GM21360 (cell line): Measurements from ENCODE around the gene MYO15B.

Experiments
- ATAC-seq: cut with Tn5 transposase; IDR thresholded peaks from one replicate; pipeline ENCODE4 v1.9.1; 2021; ENCODE audit warnings: mild to moderate bottlenecking, moderate library complexity; ENCODE audit not compliant: unreplicated experiment

The MYO15B gene

DNA sequence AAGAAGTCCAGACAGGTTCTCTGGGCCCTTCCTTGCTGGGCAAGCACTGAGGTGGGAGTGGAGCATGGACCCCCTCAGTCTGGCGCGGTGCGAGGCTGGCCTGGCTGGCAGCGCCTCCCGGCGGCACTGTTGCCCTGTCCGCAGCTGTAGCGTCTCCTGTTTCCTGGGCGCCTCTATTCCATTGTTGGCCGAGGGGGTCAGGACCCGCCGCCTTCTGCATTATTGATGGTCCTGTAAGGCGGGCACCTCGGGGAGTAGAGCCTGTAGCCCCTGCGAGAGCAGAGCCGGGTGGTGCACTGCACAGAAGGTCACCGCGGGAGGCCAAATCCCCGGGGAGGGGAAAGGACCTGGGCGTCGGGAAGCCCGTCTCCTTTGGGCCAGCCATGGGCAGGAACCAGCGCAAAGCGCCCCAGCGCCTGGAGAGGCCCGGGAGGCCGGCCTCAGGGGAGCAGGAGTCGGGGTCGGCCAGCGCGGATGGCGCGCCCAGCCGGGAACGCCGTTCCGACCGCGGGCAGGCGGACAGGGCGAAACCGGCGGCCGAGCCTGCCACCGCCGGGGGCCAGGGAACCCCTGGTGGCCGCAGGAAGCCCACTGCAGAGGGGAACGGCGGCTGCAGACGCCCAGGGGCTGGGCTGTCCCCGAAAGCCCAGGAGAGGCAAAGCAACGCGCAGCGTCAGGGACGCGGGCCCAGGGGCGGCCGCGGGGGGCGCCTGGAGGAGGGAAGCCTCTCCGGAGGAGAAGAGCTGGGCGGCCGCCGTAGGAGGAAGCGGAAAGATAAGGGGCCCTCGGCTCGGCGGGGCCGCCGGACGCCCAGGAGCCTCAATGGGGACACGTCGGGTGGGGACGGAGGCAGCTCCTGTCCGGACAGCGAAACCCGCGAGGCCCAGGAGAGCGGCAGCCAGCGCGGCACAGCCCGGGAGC lies at the start of gene MYO15B:
MYO15B (plus strand) TSS at position 126 of the 921 bp plus-strand sequence; CDS start at position 384, 258 bp downstream.
- no peak for ATAC-seq

DNA sequence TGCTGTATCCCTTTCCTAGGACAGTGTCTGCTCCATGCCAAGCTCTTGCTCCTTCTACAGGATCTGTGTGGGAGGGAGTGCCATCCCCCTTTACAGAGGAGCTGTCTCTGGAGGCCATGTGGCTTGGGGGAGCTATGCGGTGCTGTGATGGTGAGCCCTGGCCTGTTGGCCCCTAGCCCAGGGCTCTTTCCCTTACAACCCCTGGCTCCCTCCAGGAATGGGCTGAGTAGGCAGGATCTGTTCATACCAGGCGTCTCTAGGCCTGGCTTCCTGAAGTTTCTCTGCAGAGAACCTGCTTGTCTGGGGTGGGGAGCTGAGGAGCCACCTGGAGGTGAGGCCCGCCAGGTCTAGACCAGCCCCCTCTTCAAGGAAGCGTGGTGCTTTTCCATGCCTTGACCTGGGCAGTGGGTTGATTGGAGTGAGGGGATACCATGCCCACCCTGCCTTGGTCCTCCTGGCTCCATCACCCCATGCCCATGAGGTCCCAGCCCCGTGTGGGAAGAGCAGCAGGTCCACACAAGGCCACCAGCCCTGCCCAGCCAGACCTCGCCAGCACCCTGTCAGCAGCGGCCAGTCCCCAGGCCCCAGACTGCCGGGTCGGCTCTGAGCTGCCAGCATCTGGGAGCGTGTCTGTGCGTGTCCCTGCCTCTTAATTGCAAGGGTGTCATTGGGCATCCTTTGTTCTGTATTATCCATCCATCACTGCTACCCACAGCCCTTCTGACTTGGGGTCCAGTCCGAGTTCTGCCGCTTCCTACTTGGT lies 47.5 kb upstream of the MYO15B start:
- ATAC-seq, result no peak

DNA sequence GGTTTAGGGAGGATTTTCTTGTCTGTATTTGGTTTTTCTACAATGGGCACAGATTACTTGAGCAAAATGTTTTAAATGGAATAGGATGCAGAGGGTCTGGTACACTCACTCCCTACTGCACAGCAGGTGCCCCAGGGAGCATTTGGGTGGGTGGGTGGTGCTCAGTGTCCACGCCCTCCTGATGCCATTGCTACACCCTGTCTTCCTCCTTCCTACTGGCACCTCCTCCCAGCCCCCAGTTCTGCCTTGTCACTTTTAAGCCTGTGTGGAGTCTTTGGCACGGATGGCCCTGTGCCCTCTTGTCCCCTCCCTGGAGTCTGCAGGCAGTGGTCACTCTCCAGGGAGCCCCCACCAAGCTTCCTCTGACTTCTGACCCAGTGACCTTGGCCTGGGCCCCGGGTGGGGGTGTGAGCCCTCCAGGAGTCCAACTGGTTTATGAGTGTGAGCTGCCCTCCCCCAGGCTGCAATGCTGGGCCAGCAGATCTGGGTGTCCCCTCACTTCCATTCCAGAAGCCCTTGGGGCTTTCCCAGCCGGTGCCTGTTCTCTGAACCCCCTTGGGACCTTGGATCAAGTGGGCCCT lies 46.6 kb upstream of the MYO15B start:
- no peak for ATAC-seq

GRCh38 chr17:75542229-75542628 lies 45.4 kb upstream of the MYO15B start:
- ATAC-seq, result no peak

GRCh38 chr17:75542728-75543336 lies 44.8 kb upstream of the MYO15B start:
- ATAC-seq, result no peak

DNA sequence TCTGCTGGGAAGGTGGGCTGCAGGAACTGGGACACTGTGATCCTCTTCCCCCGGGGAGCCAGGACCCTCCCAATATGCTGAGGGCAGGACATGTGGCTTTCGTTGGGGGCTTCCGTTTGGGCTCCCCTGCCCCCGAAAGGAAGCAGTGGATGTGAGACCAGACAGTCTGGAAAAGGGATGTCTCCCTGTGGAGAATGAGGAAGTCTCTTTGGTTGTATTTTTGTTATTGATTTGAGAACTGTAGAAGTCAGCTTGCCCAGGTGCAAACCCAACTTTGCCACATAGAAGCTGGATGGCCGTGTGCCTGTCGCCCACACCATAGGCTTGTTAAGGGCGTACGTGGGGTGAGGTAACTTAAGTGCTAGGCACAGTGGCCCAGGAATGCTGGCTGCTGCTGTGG lies 43.4 kb upstream of the MYO15B start:
- ATAC-seq, result no peak

DNA sequence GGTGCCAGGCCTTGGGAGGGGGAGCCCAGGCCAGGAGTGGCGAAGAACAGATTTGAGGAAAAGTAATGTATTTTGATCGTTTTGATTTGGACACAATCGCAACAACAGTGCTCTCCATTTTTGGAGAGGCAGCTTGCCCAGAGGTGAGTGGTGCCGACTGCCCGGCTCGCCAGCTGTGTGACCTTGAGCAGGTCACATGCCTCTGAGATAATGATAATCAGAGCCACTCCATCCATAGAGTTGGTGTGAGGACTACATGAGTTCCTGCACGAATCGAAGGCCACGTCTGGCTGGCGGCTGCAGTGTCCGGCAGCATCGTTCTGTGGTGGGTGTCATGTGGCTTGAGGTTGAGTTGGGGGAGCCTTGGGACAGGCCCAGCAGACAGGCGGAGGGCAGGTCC lies 41.4 kb upstream of the MYO15B start:
- ATAC-seq, result no peak

DNA sequence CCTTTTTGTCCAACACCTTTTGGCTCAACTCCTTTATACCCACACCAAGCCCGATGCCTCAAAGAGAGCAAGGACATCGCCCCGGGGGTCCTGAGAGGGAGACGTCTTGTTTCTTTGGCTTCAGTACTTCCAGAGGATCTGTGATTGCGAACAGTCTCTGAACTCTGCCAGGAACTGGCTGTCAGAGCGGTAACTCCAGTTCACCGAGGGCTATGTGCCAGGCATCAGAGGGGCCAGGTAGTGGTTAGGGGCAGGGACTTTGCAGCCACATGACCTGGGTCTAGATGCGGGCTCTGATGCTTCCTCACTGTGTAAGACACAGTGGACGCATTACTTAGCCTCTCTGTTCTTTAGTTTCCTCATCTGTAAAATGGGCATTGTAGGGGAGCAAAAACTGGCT lies 40.5 kb upstream of the MYO15B start:
- no peak for ATAC-seq

DNA sequence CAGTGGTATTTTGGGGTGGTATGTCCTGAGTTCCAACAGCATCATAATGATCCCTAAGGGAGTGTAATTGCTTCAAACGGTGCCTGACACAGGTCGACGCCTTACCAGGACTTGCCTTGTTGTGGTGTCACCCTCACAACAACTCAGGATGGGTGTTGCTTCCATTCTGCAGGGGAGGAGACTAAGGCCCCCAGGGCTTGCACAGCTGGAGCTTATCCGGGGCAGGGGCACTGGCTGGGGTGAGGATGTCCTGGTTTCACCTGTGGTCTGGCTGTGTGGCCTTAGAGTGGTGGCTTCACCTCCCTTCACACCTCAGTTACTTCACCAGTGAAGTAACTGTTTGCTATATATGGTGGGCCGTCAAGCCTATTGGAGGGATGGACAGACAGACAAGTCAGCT lies 38.8 kb upstream of the MYO15B start:
- ATAC-seq, result no peak

DNA sequence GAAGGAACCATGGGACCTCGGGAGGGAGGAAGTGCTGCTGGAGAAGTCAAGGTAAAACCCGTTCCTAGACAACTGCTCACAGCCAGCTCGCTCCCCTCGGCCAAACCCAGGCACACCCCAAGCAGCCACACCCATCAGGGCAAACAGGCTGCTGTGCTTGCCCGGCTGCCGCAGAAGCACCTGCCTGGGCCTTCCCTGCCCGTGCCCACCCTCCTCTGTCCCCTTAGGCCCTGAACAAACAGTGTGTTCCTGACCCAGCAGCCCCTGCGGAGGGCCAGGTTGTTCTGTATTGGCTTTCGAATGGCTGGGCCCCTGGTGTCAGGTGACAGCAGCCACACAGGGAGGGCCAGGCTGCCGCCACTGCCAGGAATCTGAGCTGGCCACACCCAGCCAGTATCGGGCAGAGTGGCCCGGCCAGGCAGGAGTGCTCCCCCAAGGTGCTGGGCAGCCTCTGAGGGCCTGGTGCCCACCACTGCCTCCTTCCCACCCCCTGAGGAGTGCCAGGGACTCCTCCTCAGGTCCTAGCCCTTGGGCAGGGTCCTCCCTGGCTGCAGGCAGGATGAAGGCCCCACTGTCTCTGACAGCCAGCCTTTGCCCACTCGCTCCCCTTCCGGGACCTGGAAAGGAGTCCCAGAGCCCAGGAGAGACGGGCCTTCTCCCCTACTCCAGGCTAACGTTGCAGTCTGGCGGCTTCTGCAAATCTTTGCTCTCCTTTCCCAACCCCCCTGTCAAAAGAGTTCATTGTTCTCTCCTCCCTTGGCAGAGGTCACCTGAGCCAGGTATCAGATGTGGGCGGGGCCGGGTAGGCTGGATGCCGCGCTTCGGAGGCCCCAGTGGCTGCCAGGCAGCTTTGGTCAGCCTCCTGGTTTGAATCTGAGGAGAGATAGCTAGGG lies 38.1 kb upstream of the MYO15B start:
- ATAC-seq, result no peak

DNA sequence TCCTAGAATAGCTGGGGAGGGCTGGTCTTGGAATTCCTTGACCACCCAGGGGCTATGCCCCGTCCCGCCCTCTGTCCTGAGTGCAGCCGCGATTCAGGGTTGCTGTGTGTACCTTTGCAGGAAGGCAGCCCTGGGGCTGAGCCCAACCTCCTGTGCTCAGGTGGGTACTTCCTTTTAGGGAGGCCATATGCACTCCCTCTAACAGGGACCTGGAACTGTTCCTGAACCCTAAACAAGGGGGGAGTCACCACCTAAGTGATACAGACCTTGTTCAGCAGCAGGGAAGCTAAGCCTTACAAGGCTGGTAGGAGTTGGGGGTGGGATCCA lies 37.5 kb upstream of the MYO15B start:
- no peak for ATAC-seq

DNA sequence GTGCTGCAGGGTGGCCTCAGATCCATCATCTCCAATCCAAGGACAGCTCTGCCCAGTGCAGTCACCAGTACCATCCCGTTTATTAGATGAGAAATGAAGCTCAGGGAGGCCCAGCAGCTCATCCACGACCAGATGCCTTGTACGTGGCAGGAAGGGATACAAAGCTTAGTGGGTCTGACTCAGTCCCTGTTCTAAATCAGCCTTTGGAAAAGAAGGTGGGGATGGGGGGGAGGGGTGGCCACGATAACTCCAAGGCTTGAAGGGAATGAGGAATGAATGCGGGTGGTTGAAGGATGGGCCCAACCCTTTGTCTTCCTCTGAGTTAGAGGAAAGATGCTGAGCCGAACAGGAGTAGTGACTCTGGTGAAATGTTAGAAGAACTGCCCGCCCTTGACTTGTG lies 36.3 kb upstream of the MYO15B start:
- ATAC-seq, result no peak

DNA sequence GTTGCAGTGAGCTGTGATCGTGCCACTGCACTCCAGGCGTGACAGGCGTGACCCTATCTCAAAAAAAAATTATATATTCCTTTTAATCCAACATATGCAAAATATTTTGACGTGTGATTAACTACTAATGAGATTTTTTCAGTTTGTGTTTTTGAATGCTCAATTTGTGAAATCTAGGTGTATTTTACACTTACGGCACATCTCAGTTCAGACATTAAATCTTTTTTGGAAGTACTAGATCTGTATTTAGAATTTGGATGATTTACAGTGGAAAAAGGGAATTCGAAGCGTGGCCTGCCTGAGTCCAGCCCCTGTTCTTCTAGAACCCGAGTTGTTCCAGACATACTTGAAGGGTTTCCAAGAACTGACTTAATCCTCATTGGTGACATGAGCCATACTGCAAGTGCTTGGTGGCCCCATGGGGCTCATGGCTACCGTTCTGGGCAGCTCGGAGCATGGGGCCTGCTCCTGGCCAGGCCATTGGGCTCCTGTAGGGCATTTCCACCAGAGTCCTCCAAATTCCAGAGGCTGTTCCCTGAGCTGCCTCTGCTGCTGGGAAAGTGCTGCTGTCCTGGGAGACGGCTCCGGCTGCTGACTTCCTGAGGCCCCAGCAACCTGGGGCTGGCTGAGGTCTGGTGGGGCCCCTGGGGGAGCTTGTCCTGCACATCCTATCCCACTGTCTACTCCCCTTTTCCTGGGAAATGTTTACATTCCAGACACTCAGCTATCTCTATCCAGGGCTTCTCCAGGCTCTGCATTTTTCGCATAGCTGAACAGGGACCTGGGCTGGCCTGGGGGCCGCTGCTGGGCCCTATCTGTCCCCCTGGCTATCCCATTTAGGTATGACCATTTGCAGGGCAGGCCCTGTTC lies 34.9 kb upstream of the MYO15B start:
- no peak for ATAC-seq

GRCh38 chr17:75553295-75554110 lies 34.1 kb upstream of the MYO15B start:
- ATAC-seq, result no peak

GRCh38 chr17:75555679-75556153 lies 31.9 kb upstream of the MYO15B start:
- no peak for ATAC-seq

- ATAC-seq, result no peak
These were observed 30.3 kb upstream of the MYO15B start for GRCh38 chr17:75557075-75557851.

GRCh38 chr17:75557852-75558665 lies 29.5 kb upstream of the MYO15B start:
- ATAC-seq, result no peak
